Astrocyte of the spinal cord (primary cell): ENCODE data around the gene CLASP1.
A peak's percentile ranks its signal among the peaks of the same experiment; 100 is the strongest.
"Not testable (repeated sequence)": the region's sequence is repeated elsewhere in the genome, so short reads cannot be mapped to it uniquely, and the experiment has no call there.

ENCODE experiments used
- DNase-seq: peaks from one replicate; pipeline ENCODE4 v3.0.0; 2011; ENCODE audit warnings: low read depth, low spot score
- H3K4me3 ChIP-seq: 2 replicates; pipeline ENCODE4 v1.5.1; 2011; ENCODE audit warnings: low read depth, mild to moderate bottlenecking, low read length, moderate library complexity
- in situ Hi-C: cut with HindIII; loops from 2 replicates; pipeline ENCODE4 v1.10.0; 2017; ENCODE audit warnings: low sequenced_read_pairs
- TF ChIP-seq, protein P1 (sequence below): IDR thresholded peaks from 2 replicates; pipeline ENCODE4 v1.5.1; 2012; ENCODE audit warnings: low read depth, mild to moderate bottlenecking, low read length, inconsistent platforms

Gene CLASP1

DNA sequence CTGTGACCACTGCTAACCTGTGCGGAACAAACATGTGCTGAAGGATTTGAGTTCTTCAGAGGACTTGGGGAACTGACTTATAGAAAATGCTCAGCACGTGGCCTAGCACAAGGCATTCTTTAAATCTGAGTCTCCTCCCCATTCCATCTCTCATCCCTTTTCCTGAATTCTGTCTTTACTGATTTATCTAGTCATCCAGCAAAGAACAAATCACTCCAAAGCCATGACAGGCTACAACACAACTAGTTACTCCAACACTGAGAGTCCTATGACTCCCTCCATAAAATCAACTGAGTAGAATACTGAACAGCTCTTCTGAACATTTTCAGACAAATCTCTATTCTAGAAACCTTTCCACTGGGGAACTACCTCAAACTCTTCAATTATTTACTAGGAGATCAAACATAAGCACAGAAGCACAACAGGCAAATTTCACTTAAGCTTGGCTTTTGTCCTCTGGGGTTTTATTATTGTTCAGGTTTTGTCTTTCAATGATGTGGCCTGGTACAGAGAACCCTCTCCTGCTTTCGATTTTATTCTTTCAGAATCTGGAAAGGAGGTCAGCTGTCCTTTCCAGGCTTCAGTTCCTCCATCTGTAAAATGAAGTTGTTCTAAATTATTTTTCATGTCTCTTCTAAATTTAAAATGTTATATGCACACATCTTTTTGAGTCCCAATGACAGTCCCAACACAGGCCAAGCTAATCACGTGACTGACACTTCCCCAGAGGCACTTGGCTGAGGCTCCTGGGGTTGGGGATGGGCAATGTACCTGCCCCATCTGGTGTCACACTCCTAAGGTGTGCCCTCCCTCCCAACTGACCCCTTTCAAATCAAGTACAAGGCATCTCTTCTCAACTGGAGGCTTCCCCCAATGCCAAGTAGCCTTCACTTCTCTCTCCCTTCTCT lies 86.7 kb downstream of the CLASP1 start:
- no peak overlapping the region for H3K4me3 ChIP-seq
- TF ChIP-seq, protein P1, sequence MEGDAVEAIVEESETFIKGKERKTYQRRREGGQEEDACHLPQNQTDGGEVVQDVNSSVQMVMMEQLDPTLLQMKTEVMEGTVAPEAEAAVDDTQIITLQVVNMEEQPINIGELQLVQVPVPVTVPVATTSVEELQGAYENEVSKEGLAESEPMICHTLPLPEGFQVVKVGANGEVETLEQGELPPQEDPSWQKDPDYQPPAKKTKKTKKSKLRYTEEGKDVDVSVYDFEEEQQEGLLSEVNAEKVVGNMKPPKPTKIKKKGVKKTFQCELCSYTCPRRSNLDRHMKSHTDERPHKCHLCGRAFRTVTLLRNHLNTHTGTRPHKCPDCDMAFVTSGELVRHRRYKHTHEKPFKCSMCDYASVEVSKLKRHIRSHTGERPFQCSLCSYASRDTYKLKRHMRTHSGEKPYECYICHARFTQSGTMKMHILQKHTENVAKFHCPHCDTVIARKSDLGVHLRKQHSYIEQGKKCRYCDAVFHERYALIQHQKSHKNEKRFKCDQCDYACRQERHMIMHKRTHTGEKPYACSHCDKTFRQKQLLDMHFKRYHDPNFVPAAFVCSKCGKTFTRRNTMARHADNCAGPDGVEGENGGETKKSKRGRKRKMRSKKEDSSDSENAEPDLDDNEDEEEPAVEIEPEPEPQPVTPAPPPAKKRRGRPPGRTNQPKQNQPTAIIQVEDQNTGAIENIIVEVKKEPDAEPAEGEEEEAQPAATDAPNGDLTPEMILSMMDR, result no peak
- in situ Hi-C loops, result no loop called here
- DNase-seq, result no peak

DNA sequence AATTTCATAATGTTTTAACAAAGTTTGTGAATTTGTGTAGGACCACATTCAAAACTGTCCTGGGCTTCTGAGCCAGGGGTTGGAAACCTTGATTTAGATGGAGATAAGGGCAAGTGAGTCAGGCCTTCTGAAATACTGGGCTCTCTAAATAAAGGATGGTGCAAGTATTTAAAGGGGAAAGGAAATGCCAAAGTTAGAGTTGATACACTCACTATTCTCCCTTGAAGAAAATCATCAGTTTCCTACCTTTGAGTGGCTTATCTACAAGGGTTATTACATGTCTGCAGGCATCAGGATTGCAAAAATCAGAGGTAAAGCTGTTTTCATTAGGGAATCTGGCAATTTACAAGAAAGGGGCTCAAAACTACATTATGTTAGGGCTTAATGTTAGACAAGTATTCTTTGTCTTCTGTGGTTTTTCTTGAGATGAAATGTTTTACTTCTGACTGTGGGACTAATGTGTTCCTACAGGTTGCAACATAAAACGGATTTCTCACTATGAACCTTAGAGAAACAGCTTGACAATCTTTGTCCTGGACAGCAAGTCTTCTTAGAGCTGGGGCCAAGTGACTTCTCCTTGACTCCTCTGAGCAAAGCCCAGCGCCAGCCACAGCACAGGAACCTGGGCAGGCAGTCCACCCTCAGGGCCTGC lies 87.5 kb downstream of the CLASP1 start:
- no peak overlapping the region for H3K4me3 ChIP-seq
- in situ Hi-C loops, result no loop called here
- TF ChIP-seq, protein P1, result no peak
- peak; percentile 36 for DNase-seq

DNA sequence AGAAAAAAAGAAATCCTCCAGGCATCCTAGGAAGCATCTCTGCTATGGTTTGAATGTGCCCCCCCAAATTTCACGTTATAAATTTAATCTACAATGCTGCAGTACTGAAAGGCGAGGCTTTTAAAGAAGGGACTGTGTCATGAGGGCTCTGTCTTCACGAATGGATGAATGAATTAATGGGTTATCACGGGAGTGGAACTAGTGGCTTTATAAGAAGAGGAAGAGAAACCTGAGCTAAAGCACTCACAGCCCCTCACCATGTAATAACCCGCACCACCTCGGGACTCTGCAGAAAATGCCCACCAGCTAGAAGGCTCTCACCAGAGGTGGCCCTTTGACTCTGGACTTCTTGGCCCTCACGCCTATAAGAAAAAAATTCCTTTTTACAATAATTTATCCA lies 90.9 kb downstream of the CLASP1 start:
- TF ChIP-seq, protein P1, result no peak
- in situ Hi-C loops, result no loop called here
- DNase-seq, result no peak
- no peak overlapping the region for H3K4me3 ChIP-seq

DNA sequence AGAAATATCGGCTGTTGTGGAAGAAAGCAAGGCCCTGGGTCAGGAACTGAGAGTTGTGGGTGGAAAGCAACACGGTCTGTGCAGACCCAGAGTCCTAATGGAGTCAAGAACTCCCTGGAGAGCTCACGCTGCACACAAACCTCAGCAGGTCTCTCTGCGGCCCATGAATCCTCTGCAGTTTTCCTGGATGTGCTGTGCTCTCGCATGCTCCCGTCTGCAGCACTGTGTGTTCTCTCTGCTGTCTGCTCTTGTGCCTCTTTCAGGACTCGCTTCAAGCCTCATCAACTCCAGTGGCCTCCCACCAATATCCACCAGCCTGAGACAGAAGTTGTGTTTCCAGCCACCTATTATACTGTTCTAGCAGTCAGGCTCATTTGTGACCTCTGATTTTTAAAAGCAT lies 94.3 kb downstream of the CLASP1 start:
- TF ChIP-seq, protein P1, result no peak
- no peak for DNase-seq
- in situ Hi-C loops, result no loop called here
- no peak overlapping the region for H3K4me3 ChIP-seq

DNA sequence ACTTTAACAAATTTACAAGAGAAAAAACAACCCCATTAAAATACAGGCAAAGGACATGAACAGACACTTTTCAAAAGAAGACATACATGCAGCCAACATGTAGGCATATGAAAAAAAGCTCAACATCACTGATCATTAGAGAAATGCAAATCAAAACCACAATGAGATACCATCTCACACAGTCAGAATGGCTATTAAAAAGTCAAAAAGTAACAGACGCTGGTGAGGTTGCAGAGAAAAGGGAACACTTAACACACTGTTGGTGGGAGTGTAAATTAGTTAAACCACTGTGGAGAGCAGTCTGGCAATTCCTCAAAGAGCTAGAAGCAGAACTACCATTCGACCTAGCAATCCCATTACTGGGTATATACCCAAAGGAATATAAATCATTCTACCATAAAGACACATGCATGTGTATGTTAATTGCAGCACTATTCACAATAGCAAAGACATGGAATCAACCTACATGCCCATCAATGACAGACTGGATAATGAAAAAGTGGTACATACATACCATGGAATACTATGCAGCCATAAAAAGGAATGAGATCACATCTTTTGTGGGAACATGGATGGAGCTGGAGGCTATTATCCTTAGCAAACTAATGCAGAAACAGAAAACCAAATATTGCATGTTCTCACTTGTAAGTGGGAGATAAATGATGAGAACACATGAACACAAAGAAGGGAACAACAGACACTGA lies 96.6 kb downstream of the CLASP1 start:
- H3K4me3 ChIP-seq, DNase-seq, in situ Hi-C loops: not testable (repeated sequence)

DNA sequence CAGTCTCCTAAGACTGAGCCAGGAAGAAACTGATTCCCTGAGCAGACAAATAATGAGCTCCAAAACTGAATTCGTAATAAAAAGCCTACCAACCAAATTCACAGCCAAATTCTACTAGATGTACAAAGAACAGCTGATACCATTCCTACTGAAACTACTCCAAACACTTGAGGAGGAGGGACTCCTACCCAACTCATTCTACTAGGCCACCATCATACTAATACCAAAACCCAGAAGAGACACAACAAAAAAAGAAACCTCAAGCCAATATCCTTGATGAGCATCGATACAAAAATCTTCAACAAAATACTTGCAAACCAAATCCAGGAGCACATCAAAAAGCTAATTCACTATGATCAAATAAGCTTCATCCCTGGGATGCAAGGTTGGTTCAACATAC lies 98.6 kb downstream of the CLASP1 start:
- DNase-seq, result no peak
- TF ChIP-seq, protein P1, result no peak
- in situ Hi-C loops, result no loop called here
- H3K4me3 ChIP-seq, result no peak overlapping the region

DNA sequence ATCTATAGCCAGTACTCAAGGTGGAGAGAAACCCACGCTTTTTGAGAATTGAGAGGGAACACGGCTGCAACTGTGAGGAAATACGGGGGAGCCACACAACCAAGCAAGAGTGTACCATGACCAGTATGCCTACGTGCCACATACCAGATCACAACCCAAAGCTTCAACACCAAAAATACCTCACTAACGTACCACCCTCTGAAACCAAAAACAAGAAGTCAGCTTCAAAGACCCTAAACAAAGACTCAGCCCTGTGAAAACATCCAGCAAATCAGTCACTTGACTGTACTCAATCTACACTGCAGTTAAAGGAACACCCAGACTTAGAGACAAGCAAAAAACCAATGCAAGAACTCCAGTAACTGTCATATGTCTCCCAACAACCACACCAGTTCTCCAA lies 101.6 kb downstream of the CLASP1 start:
- TF ChIP-seq, protein P1, result no peak
- no peak for DNase-seq
- no peak overlapping the region for H3K4me3 ChIP-seq
- in situ Hi-C loops, result no loop called here
